ENCODE results near the gene SMIM24.
A peak's percentile ranks its signal among the peaks of the same experiment; 100 is the strongest.
"Not testable (repeated sequence)": the region's sequence is repeated elsewhere in the genome, so short reads cannot be mapped to it uniquely, and the experiment has no call there.

SMIM24 gene

DNA sequence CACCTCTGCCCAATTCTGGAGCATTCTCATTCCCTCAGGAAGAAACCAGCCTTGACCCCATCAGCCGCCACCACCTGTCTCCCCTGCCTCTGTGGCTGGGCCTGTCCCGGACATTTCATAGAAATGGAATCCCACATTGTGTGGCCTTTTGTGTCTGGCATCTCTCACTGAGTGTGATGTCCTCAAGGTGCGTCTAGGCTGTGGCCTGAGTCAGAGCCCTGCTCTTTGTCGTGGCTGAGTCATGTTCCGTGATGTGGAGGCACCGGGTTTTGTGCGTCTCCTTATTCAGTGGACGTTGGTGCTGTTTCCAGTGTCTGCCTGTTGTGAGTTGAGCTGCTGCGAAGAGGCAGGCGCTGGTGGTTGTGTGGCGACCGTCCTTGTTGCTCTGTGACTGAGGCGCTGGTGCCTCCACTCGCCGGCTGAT is 29.3 kb upstream of the SMIM24 start:
- TF ChIP-seq CTCF (IDR thresholded peaks at IDR 0.05; ENCODE audit: insufficient read depth, low read depth, low read length, missing control alignments): no peak
- no peak for DNase-seq (ENCODE audit: low read depth)
- H3K4me3 ChIP-seq (ENCODE audit: low read depth, low read length): no peak overlapping the region

GRCh38 chr19:3508771-3509535 is 28.6 kb upstream of the SMIM24 start:
- no peak for DNase-seq (ENCODE audit: low read depth)
- TF ChIP-seq CTCF (IDR thresholded peaks at IDR 0.05; ENCODE audit: insufficient read depth, low read depth, low read length, missing control alignments): no peak
- no peak overlapping the region for H3K4me3 ChIP-seq (ENCODE audit: low read depth, low read length)

GRCh38 chr19:3508121-3508661 is 27.9 kb upstream of the SMIM24 start:
- H3K4me3 ChIP-seq (ENCODE audit: low read depth, low read length); DNase-seq (ENCODE audit: low read depth): not testable (repeated sequence)

GRCh38 chr19:3507371-3508120 is 27.2 kb upstream of the SMIM24 start:
- DNase-seq (ENCODE audit: low read depth): no peak
- no peak for TF ChIP-seq CTCF (IDR thresholded peaks at IDR 0.05; ENCODE audit: insufficient read depth, low read depth, low read length, missing control alignments)
- peak overlapping the region; percentile 84 for H3K4me3 ChIP-seq (ENCODE audit: low read depth, low read length)

GRCh38 chr19:3506384-3507340 is 26.3 kb upstream of the SMIM24 start:
- DNase-seq (ENCODE audit: low read depth): peak; percentile 35
- TF ChIP-seq CTCF (IDR thresholded peaks at IDR 0.05; ENCODE audit: insufficient read depth, low read depth, low read length, missing control alignments): no peak
- peak overlapping the region; percentile 84 for H3K4me3 ChIP-seq (ENCODE audit: low read depth, low read length)

DNA sequence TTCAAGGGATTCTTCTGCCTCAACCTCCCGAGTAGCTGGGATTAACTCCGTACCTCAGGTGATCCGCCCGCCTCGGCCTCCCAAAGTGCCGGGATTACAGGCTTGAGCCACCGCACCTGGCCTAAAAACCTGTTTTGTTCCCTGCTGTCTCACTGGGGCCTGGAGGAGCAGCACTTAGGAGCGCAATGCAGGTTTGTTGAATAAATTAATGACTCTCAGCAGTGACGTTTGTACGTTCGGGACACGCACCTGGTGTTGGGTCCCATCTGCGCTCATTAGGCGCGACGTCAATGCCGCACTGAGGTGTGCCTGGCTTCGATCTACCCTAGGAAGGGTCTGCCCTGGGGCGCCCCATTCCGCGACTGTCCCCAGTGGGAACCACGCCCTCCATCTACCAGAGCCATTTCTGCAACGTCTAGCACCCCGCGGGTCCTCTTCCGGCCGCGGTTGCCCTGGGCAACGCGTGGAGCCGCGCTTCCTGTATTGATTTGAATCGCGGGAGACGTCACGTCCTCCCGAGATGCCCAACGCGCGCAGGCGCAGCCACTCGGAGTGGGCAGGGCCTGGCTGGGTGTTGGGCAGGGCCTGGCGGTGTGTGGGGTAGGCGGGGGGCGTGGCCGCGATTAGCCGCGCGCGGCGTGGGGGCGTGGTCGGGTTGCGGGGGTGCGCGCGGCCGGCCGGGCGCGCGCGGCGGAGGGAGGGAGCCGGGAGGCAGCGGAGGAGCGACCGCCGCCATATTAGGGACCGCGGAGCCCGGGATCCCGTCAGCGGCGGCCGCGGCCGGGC is 25.5 kb upstream of the SMIM24 start, which contains the start of gene FZR1:
FZR1 (plus strand) TSS at position 714 of the 786 bp plus-strand sequence. CDS start 16,679 bp downstream, outside the sequence.
- DNase-seq (ENCODE audit: low read depth): peak; percentile 100
- peak within 1 kb of the TSS; percentile 84 for H3K4me3 ChIP-seq (ENCODE audit: low read depth, low read length)
- no peak for TF ChIP-seq CTCF (IDR thresholded peaks at IDR 0.05; ENCODE audit: insufficient read depth, low read depth, low read length, missing control alignments)

Data from GM12865 (cell line).